Upper lobe of right lung (tissue), 1 donor: ENCODE data around the gene SFT2D1. TPM values are rescaled to one million over a fixed set of nuclear protein-coding genes. Genes with fewer than 3 reads are reported as not detected.

Experiments used
- ATAC-seq: fragments of 200-7000 bp; cut with Tn5 transposase; one replicate; pipeline ENCODE4 v1.9.1; 2020; ENCODE audit warnings: mild to moderate bottlenecking, moderate library complexity
- DNase-seq: peaks from one replicate; pipeline ENCODE4 v3.0.0-alpha.2; 2020
- H3K27ac ChIP-seq: fragments of 200-600 bp; one replicate; pipeline ENCODE4 v1.8.0; 2022
- H3K27me3 ChIP-seq: fragments of 200-600 bp; one replicate; pipeline ENCODE4 v1.8.0; 2022; ENCODE audit warnings: mild to moderate bottlenecking
- H3K36me3 ChIP-seq: fragments of 200-600 bp; one replicate; pipeline ENCODE4 v1.8.0; 2022
- H3K4me1 ChIP-seq: fragments of 200-600 bp; one replicate; pipeline ENCODE4 v1.8.0; 2022
- H3K4me3 ChIP-seq: fragments of 200-600 bp; one replicate; pipeline ENCODE4 v1.8.0; 2022; ENCODE audit warnings: mild to moderate bottlenecking
- H3K9me3 ChIP-seq: fragments of 200-600 bp; one replicate; pipeline ENCODE4 v1.8.0; 2022
- intact Hi-C: fragments of 100-400 bp; cut with DNase I; formaldehyde crosslinking; loops from one replicate; pipeline ENCODE4 v1.11.0; 2022
- total RNA-seq: library from RNA; stranded (reverse); fragmentation: NEBNext Ultra II Directional; extraction: Animal tissue kit (Norgen Biotek cat#: 25700); gene quantifications from one replicate; pipeline ENCODE4 v1.2.1, GENCODE V29; 2021
- TF ChIP-seq, protein P1 (sequence below): fragments of 200-600 bp; IDR thresholded peaks from one replicate; pipeline ENCODE4 v1.8.0; 2022; ENCODE audit warnings: antibody characterized with exemption
- donor health status: DM: no; HTN: yes; CAD: no; lungs with severe emphysema.

SFT2D1 gene
- total RNA-seq, 1 donor from 2014 or later = 49.7 TPM

DNA sequence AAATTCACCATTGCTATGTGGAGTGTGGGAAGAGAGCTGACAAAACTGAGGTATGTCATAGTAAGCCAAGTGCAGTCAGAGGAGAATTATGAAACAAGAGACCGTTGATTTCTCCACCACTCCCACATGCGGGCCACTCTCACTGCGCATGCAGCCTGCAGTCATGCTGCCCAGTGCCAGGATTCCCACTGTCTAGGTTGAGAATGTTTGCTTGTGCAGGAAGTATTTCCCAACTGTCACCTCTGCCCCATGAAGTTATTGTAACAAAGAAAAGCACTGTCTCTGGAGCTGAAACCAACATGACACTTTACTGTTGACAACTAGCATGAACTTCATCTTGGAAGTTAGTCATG, 18.7 kb upstream of the SFT2D1 start:
- intact Hi-C loops = no loop called here

DNA sequence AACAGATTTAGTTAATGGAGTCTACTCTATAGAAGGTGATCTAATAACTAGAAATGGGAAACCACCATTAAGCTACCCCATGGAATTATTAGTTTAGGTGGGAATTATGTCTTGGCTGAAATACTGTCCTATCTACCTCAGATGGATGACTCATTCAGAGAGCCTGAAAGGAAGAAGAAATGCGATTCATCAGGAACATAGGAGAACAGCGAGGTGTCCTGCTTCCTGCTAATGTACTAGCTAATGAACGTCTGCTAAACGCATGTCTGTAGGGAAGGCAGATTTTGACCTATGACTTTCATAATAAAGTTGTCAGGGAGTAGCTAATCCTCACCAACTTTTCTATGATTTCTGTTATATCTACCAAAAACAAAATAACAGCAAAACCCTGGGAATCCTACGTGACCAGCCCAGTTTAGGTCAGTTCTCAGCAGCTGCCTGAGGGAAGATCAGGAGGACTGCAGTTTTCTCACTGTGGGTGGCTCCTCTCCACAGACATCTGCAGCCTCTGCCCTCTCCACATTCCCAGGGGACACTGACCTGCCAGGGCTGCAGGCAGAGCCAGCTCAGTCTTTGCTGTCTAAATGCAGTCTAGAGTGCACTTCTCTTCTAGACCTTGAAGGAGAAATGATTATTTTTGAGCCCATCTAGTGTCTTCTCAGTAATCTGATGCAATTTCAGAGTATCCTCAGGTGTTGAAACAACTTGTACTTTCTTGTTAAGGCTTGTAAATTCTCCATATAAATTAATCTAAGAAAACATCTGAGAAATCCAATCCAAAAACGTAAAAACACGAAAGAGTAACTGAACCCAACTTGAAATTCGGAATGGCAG, 18.1 kb upstream of the SFT2D1 start:
- Histone ChIP-seq H3K4me1 (no peaks in the 10 kb centered on the region), H3K9me3 (no peaks in the 10 kb centered on the region), H3K27ac (no peak overlapping the region), H3K4me3 (no peak overlapping the region), H3K36me3 (peaks cover 27% of the 10 kb centered on the region), H3K27me3 (no peaks in the 10 kb centered on the region)
- intact Hi-C loops = no loop called here
- DNase-seq (no peak), ATAC-seq (peak; percentile 44)
- TF ChIP-seq, protein P1, sequence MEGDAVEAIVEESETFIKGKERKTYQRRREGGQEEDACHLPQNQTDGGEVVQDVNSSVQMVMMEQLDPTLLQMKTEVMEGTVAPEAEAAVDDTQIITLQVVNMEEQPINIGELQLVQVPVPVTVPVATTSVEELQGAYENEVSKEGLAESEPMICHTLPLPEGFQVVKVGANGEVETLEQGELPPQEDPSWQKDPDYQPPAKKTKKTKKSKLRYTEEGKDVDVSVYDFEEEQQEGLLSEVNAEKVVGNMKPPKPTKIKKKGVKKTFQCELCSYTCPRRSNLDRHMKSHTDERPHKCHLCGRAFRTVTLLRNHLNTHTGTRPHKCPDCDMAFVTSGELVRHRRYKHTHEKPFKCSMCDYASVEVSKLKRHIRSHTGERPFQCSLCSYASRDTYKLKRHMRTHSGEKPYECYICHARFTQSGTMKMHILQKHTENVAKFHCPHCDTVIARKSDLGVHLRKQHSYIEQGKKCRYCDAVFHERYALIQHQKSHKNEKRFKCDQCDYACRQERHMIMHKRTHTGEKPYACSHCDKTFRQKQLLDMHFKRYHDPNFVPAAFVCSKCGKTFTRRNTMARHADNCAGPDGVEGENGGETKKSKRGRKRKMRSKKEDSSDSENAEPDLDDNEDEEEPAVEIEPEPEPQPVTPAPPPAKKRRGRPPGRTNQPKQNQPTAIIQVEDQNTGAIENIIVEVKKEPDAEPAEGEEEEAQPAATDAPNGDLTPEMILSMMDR = no peak

More for the DNA sequence above, 18.7 kb upstream of the SFT2D1 start:
- peak; percentile 93 for ATAC-seq
- Histone ChIP-seq H3K27me3 (no peaks in the 10 kb centered on the region), H3K9me3 (no peaks in the 10 kb centered on the region), H3K27ac (no peak overlapping the region), H3K36me3 (peaks cover 33% of the 10 kb centered on the region), H3K4me3 (no peak overlapping the region), H3K4me1 (no peaks in the 10 kb centered on the region)
- DNase-seq = peak; percentile 80
- TF ChIP-seq, protein P1 = no peak

DNA sequence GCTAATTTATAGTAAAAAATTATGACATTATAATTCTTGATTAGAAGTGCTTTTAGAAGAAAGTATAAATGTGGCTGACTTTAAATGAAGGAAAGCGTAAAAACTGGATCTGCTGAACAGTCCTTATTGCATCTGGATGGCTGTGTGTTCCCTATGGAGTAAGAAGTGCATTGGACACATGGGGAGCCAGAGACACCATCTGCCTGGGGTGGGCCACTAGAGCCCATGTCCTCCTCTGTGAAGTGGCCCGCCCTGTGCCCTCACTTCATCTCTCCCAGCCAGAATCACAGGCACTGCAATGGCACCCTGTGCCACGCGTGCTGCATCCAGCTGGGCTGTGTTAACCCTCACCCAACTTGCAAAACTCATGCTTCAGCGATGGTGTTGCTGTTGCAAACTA, 13.2 kb upstream of the SFT2D1 start:
- intact Hi-C loops = no loop called here
- no peak for DNase-seq

DNA sequence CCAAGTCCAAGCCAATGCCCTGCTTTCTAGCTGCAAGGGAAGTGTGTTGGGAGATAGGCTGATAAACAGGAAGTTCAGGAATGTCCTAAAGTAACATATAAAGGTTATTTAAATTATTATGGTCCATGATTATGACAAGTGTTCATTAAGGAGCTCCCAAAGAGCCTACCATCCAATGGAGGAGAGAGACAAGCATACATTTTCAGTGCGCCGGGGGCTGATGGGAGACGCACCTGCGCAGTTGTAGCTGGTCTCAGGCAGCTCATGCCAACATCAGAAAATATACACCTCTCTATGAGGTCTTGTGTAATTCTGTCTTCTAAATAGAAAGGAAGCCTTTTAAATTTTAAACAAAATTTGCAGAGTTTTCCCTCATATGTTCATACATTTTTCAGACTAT, 12.6 kb upstream of the SFT2D1 start:
- intact Hi-C loops = no loop called here

More for the DNA sequence above, 13.2 kb upstream of the SFT2D1 start:
- no peak for ATAC-seq
- TF ChIP-seq, protein P1 = no peak
- Histone ChIP-seq H3K36me3 (no peaks in the 10 kb centered on the region), H3K27me3 (no peaks in the 10 kb centered on the region), H3K4me3 (no peak overlapping the region), H3K4me1 (no peaks in the 10 kb centered on the region), H3K27ac (no peak overlapping the region), H3K9me3 (no peaks in the 10 kb centered on the region)

DNA sequence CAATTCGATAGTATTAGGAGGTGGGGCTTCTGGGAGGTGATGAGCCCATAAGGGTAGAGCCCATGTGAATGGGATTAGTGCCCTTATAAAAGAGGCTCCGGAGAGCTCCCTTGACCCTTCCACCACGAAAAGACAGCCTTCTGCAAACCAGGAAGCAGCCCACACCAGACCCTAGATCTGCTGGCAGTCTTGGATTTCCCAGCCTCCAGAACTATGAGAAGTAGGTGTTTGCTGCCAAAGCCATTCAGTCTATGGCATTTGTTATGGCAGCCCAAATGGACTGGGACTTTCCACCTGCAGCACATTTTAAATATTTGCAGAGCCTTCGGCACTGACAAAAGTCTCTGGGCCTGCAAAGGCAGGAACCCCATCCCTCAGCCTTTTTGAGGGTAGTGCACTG, 11.8 kb upstream of the SFT2D1 start:
- Histone ChIP-seq H3K36me3 (no peaks in the 10 kb centered on the region), H3K9me3 (no peaks in the 10 kb centered on the region), H3K27ac (no peak overlapping the region), H3K4me1 (no peaks in the 10 kb centered on the region), H3K27me3 (no peaks in the 10 kb centered on the region), H3K4me3 (no peak overlapping the region)
- ATAC-seq (no peak), DNase-seq (no peak)
- intact Hi-C loops = no loop called here
- TF ChIP-seq, protein P1 = no peak

More for the DNA sequence above, 12.6 kb upstream of the SFT2D1 start:
- ATAC-seq = no peak
- H3K9me3 ChIP-seq = no peaks in the 10 kb centered on the region
- TF ChIP-seq, protein P1 = no peak
- no peaks in the 10 kb centered on the region for H3K27me3 ChIP-seq
- no peak overlapping the region for H3K4me3 ChIP-seq
- no peaks in the 10 kb centered on the region for H3K36me3 ChIP-seq
- DNase-seq = no peak
- no peaks in the 10 kb centered on the region for H3K4me1 ChIP-seq
- H3K27ac ChIP-seq = no peak overlapping the region
